ENCODE results near the gene CYP27B1. TPM values are rescaled to one million over a fixed set of nuclear protein-coding genes. Genes with fewer than 3 reads are reported as not detected.

CYP27B1 gene
- total RNA-seq, 1 donor from 2014 or later: 4.2 TPM

DNA sequence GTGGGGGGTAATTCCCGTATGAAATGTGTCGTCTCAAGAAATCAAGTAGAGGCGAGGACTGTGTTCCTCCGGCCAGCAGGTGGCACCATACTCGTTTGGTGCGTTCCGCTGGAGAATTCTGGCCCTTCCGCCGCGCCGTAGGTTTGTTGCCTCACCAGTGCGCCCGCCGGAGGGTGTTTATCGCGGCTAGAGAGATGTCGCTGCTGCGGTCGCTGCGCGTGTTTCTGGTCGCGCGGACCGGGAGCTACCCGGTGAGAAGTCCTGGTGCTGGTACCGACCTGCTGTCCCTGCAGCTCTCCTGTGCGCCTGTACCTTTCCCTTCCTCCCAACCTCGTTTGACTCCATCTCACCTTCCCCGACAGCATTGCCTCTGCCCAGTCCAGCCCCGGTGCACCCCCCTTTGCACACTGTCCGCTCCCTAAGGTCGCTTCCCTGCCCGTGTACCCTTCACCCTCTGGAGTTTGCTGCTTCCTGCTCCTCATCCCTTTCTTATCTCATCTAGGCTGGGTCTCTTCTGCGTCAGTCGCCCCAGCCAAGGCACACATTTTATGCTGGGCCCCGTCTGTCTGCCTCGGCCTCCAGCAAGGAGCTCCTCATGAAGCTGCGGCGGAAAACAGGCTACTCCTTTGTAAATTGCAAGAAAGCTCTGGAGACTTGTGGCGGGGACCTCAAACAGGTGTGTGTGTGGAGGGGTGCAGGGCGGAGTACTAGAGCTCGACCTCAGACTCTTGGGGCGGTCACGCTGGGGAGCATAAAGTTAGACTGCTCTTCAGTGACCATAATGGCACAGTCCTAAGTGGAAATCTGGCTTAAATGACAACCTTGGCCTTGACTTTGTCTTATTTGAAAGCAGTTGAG lies 16.0 kb upstream of the CYP27B1 start, which contains the start of gene TSFM:
TSFM (plus strand) TSS at position 180 of the 858 bp plus-strand sequence; CDS start at position 195, 15 bp downstream.
- H3K36me3 Mint-ChIP-seq (ENCODE audit: low read depth): peaks cover 7% of the 10 kb centered on the region
- no peaks in the 10 kb centered on the region for H3K9me3 Mint-ChIP-seq
- TF ChIP-seq, protein P1, sequence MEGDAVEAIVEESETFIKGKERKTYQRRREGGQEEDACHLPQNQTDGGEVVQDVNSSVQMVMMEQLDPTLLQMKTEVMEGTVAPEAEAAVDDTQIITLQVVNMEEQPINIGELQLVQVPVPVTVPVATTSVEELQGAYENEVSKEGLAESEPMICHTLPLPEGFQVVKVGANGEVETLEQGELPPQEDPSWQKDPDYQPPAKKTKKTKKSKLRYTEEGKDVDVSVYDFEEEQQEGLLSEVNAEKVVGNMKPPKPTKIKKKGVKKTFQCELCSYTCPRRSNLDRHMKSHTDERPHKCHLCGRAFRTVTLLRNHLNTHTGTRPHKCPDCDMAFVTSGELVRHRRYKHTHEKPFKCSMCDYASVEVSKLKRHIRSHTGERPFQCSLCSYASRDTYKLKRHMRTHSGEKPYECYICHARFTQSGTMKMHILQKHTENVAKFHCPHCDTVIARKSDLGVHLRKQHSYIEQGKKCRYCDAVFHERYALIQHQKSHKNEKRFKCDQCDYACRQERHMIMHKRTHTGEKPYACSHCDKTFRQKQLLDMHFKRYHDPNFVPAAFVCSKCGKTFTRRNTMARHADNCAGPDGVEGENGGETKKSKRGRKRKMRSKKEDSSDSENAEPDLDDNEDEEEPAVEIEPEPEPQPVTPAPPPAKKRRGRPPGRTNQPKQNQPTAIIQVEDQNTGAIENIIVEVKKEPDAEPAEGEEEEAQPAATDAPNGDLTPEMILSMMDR (conservative IDR thresholded peaks at IDR 0.05): peak; percentile 96
- H3K27ac Mint-ChIP-seq (ENCODE audit: unreplicated experiment): peak within 1 kb of the TSS; percentile 99
- peaks cover 16% of the 10 kb centered on the region for H3K4me1 Mint-ChIP-seq
- H3K4me3 Mint-ChIP-seq: peak within 1 kb of the TSS; percentile 100
- H3K27me3 Mint-ChIP-seq (ENCODE audit: low read depth): no peaks in the 10 kb centered on the region
- peak; percentile 99 for DNase-seq (ENCODE audit: low read depth, low spot score)

DNA sequence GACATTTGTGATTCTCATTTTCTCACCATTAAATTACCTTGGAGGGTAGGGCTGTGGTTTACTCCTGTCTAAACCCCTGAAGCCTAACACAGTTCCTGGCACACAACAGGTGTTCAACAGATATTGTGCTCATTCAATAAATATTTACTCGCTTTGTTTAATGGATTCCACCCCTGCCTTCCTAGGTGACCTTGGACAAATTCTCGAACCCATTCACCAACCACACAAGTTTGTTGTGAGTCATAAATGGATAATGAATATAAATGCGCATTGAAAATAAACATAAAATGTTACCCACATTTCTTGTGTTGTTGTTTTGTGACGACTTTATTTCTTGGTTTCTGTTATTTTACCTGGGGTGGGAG lies 15.3 kb upstream of the CYP27B1 start:
- TF ChIP-seq, protein P1 (conservative IDR thresholded peaks at IDR 0.05): no peak
- Mint-ChIP-seq H3K36me3 (ENCODE audit: low read depth) (peaks cover 7% of the 10 kb centered on the region), H3K9me3 (no peaks in the 10 kb centered on the region), H3K4me1 (peaks cover 16% of the 10 kb centered on the region), H3K27ac (ENCODE audit: unreplicated experiment) (no peak overlapping the region), H3K27me3 (ENCODE audit: low read depth) (no peaks in the 10 kb centered on the region), H3K4me3 (peak overlapping the region; percentile 100)
- DNase-seq (ENCODE audit: low read depth, low spot score): no peak

DNA sequence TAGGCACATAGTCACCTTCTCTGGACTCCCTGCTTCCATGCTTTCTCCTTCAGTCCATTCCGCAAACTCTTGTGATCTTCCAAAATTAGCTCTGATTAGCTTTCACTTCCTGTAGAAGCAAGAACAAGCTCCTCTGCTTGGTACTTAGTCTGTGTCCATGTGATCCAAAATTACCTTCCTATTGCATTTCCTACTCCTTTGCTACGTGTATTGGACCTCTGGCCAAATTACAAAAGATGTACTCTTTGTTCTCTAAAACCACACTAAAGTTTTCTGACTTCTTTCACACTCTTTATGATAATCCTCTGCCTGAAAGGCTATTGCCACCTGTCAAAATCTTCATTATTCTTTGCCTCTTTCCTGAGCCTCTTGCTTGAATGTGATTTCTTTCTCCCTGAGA lies 14.9 kb upstream of the CYP27B1 start:
- Mint-ChIP-seq H3K4me1 (peaks cover 16% of the 10 kb centered on the region), H3K27ac (ENCODE audit: unreplicated experiment) (no peak overlapping the region), H3K36me3 (ENCODE audit: low read depth) (peaks cover 7% of the 10 kb centered on the region), H3K9me3 (no peaks in the 10 kb centered on the region), H3K4me3 (peak overlapping the region; percentile 18), H3K27me3 (ENCODE audit: low read depth) (no peaks in the 10 kb centered on the region)
- TF ChIP-seq, protein P1 (conservative IDR thresholded peaks at IDR 0.05): no peak
- no peak for DNase-seq (ENCODE audit: low read depth, low spot score)

DNA sequence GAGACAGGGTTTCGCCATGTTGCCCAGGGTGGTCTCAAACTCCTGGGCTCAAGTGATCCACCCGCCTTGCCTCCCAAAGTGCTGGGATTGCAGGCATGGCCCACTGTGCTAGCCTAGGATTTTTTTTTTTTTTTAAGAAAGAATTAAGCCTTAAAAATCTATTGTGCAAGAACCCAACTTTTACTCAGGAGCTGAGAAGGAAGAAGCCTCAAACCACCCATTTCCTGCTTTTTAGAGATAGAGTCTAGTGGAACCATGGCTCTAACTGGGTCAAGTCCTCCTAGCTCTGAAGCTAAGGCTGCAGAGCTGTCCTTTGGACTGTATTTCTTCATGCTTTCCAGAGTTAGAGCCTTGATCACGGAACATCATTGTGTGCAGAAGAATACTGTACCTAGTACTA lies 14.4 kb upstream of the CYP27B1 start:
- H3K36me3 Mint-ChIP-seq (ENCODE audit: low read depth): peaks cover 7% of the 10 kb centered on the region
- H3K27ac Mint-ChIP-seq (ENCODE audit: unreplicated experiment): no peak overlapping the region
- DNase-seq (ENCODE audit: low read depth, low spot score): no peak
- TF ChIP-seq, protein P1 (conservative IDR thresholded peaks at IDR 0.05): no peak
- H3K27me3 Mint-ChIP-seq (ENCODE audit: low read depth): no peaks in the 10 kb centered on the region
- no peaks in the 10 kb centered on the region for H3K9me3 Mint-ChIP-seq
- peaks cover 16% of the 10 kb centered on the region for H3K4me1 Mint-ChIP-seq
- no peak overlapping the region for H3K4me3 Mint-ChIP-seq

DNA sequence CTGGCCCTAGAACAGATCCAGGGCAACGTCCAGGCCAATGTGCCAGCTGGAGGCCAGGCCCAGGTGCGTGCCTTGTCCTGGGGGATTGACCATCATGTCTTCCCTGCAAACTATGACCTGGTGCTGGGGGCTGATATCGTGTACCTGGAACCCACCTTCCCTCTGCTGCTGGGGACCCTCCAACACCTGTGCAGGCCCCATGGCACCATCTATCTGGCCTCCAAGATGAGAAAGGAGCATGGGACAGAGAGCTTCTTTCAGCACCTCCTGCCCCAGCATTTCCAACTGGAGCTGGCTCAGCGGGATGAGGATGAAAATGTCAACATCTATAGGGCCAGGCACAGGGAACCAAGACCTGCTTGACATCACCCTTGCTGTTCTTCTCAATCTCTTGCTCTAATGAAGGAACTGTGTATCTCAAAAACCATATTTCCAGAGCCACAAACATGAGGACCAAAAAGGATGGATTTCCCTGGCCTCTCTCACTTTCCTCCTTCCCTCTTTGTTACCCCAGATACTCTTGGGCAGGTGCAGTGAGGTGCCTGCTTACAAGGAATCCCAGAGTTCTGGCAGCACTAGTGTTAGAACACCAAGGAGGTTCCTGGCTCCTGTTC lies 13.5 kb upstream of the CYP27B1 start:
- Mint-ChIP-seq H3K4me1 (peaks cover 20% of the 10 kb centered on the region), H3K36me3 (ENCODE audit: low read depth) (peaks cover 11% of the 10 kb centered on the region), H3K9me3 (no peaks in the 10 kb centered on the region), H3K27me3 (ENCODE audit: low read depth) (no peaks in the 10 kb centered on the region), H3K4me3 (peak overlapping the region; percentile 47), H3K27ac (ENCODE audit: unreplicated experiment) (no peak overlapping the region)
- TF ChIP-seq, protein P1 (conservative IDR thresholded peaks at IDR 0.05): no peak
- DNase-seq (ENCODE audit: low read depth, low spot score): no peak

All from neural crest cell (in vitro differentiated cells).